Natural killer cell (primary cell): ENCODE measurements around the gene GZMB. TPM values are rescaled to one million over a fixed set of nuclear protein-coding genes. Genes with fewer than 3 reads are reported as not detected.
A peak's percentile ranks its signal among the peaks of the same experiment; 100 is the strongest.

Experiments
- ATAC-seq, 3 donors: fragments of 150-1000 bp in 2 of 3; fragments of 200-7000 bp in 1 of 3; cut with Tn5 transposase; 1 replicate in 1 of 3; 2 replicates in 2 of 3; pipeline ENCODE4 v1.10.0; 2021; ENCODE audit warnings: mild to moderate bottlenecking in 2 of 3, moderate library complexity in 2 of 3
- DNase-seq, 2 donors: peaks; one replicate each; pipeline versions ENCODE4 v3.0.0 to v3.0.0-alpha.2; 2013 to 2021; ENCODE audit warnings: mixed read lengths in 1 of 2
- H3K27ac ChIP-seq: one replicate; pipeline ENCODE4 v1.5.1; 2013; ENCODE audit warnings: mild to moderate bottlenecking, low read length
- H3K27me3 ChIP-seq: one replicate; pipeline ENCODE4 v1.6.1; 2013; ENCODE audit warnings: low read length; ENCODE audit not compliant: control insufficient read depth, insufficient read depth
- H3K36me3 ChIP-seq: one replicate; pipeline ENCODE4 v1.6.1; 2013; ENCODE audit warnings: low read length; ENCODE audit not compliant: control insufficient read depth, insufficient read depth
- H3K4me1 ChIP-seq: one replicate; pipeline ENCODE4 v1.6.1; 2013; ENCODE audit warnings: low read length; ENCODE audit not compliant: control insufficient read depth, insufficient read depth
- H3K4me3 ChIP-seq: one replicate; pipeline ENCODE4 v1.5.1; 2013; ENCODE audit warnings: low read length
- H3K9me3 ChIP-seq: one replicate; pipeline ENCODE4 v1.6.1; 2013; ENCODE audit warnings: low read length; ENCODE audit not compliant: control insufficient read depth, insufficient read depth
- H3K27ac Mint-ChIP-seq, 2 donors: one replicate each; pipeline ENCODE4 v1.8.0; 2022; ENCODE audit warnings: mild to moderate bottlenecking in 2 of 2, mixed read lengths in 2 of 2, moderate library complexity in 1 of 2
- H3K27me3 Mint-ChIP-seq, 2 donors: one replicate each; pipeline ENCODE4 v1.8.0; 2022; ENCODE audit warnings: low read depth in 2 of 2, mixed read lengths in 2 of 2
- H3K36me3 Mint-ChIP-seq: one replicate; pipeline ENCODE4 v1.8.0; 2022; ENCODE audit warnings: mixed read lengths
- H3K4me1 Mint-ChIP-seq, 2 donors: one replicate each; pipeline ENCODE4 v1.8.0; 2022; ENCODE audit warnings: mixed read lengths in 2 of 2
- H3K4me3 Mint-ChIP-seq: one replicate; pipeline ENCODE4 v1.8.0; 2022; ENCODE audit warnings: mild to moderate bottlenecking, moderate library complexity, mixed read lengths
- H3K9me3 Mint-ChIP-seq, 2 donors: one replicate each; pipeline ENCODE4 v1.8.0; 2022; ENCODE audit warnings: mixed read lengths in 2 of 2
- CTCF ChIP-seq: fragments of 200-600 bp; IDR thresholded peaks from one replicate; pipeline ENCODE4 v1.8.0; 2022; ENCODE audit warnings: antibody characterized with exemption
- WGBS: methylation state at CpG from one replicate; pipeline ENCODE4 v1.1.7; 2013; ENCODE audit warnings: missing lambda C conversion rate; ENCODE audit not compliant: insufficient coverage; 5-methylcytosine and 5-hydroxymethylcytosine counted together
- intact Hi-C: fragments of 100-400 bp; cut with micrococcal nuclease; formaldehyde crosslinking; loops from one replicate; pipeline ENCODE4 v1.14.2; 2022
- total RNA-seq, 4 donors: library from RNA; stranded (reverse); fragments of 120-200 nt in 1 of 4; gene quantifications; one replicate each; pipeline versions ENCODE4 v1.2.3 to v1.2.4, GENCODE V29; 2013 to 2022

GZMB gene
- total RNA-seq, 3 donors from 2014 or later (not counting 1 experiment from before 2014, with no cell fraction given): 1,176 to 1,565 (median 1,384) TPM

- Histone ChIP-seq H3K4me1 (peaks cover 47% of the 10 kb centered on the region), H3K9me3 (no peaks in the 10 kb centered on the region), H3K36me3 (no peaks in the 10 kb centered on the region), H3K27ac (peak overlapping the region; percentile 92), H3K4me3 (peak overlapping the region; percentile 79), H3K27me3 (no peaks in the 10 kb centered on the region)
- intact Hi-C loops: loop anchor here (1.0 to 10.0 kb wide), 7 partner anchors 14 to 235 kb away; partner anchors contain the start of genes GZMB and SDR39U1
- DNase-seq (peak; percentile 31 to 50), ATAC-seq (peak; percentile 57 to 73 (median 71))
- peaks cover 87 to 92% of the 10 kb centered on the region in 2 donors for H3K4me1 Mint-ChIP-seq
- peak; percentile 54 for TF ChIP-seq CTCF
- peak overlapping the region; percentile 99 for H3K4me3 Mint-ChIP-seq
- H3K9me3 Mint-ChIP-seq: no peaks in the 10 kb centered on the region
- WGBS: 30% methylated on average over 11 of the region's 12 CpGs
- H3K27me3 Mint-ChIP-seq: no peaks in the 10 kb centered on the region
- H3K27ac Mint-ChIP-seq: peak overlapping the region; percentile 99
- H3K36me3 Mint-ChIP-seq: peaks cover 6% of the 10 kb centered on the region
These were observed 45.4 kb upstream of the GZMB start for GRCh38 chr14:24679248-24679961.

GRCh38 chr14:24678801-24679247, 44.8 kb upstream of the GZMB start:
- Histone ChIP-seq H3K9me3 (no peaks in the 10 kb centered on the region), H3K27me3 (no peaks in the 10 kb centered on the region), H3K27ac (peak overlapping the region; percentile 92), H3K4me3 (peak overlapping the region; percentile 79), H3K4me1 (peaks cover 52% of the 10 kb centered on the region), H3K36me3 (no peaks in the 10 kb centered on the region)
- peak; percentile 65 to 96 for DNase-seq
- peaks cover 87 to 92% of the 10 kb centered on the region in 2 donors for H3K4me1 Mint-ChIP-seq
- no peaks in the 10 kb centered on the region for H3K27me3 Mint-ChIP-seq
- intact Hi-C loops: loop anchor here (1.0 to 10.0 kb wide), 7 partner anchors 14 to 234 kb away; partner anchors contain the start of genes GZMB and SDR39U1
- H3K27ac Mint-ChIP-seq: peak overlapping the region; percentile 99
- no peaks in the 10 kb centered on the region for H3K9me3 Mint-ChIP-seq
- TF ChIP-seq CTCF: peak; percentile 100
- H3K36me3 Mint-ChIP-seq: peaks cover 6% of the 10 kb centered on the region
- H3K4me3 Mint-ChIP-seq: peak overlapping the region; percentile 99
- ATAC-seq: peak; percentile 62 to 89 (median 73)
- 3% methylated on average over 8 of the region's 11 CpGs for WGBS

GRCh38 chr14:24677956-24678355, 44.0 kb upstream of the GZMB start:
- ATAC-seq: no peak
- no peaks in the 10 kb centered on the region for H3K27me3 Mint-ChIP-seq
- peaks cover 6% of the 10 kb centered on the region for H3K36me3 Mint-ChIP-seq
- no peak overlapping the region for H3K4me3 ChIP-seq
- WGBS: 92% methylated on average over 1 of the region's 1 CpG
- no peak for TF ChIP-seq CTCF
- no peaks in the 10 kb centered on the region for H3K27me3 ChIP-seq
- no peak for DNase-seq
- peak overlapping the region; percentile 99 for H3K4me3 Mint-ChIP-seq
- H3K36me3 ChIP-seq: no peaks in the 10 kb centered on the region
- H3K9me3 Mint-ChIP-seq: no peaks in the 10 kb centered on the region
- no peaks in the 10 kb centered on the region for H3K9me3 ChIP-seq
- peaks cover 92 to 94% of the 10 kb centered on the region in 2 donors for H3K4me1 Mint-ChIP-seq
- H3K27ac ChIP-seq: peak overlapping the region; percentile 92
- peaks cover 58% of the 10 kb centered on the region for H3K4me1 ChIP-seq
- H3K27ac Mint-ChIP-seq: peak overlapping the region; percentile 99
- intact Hi-C loops: loop anchor here (1.0 to 10.0 kb wide), 4 partner anchors 13 to 233 kb away; partner anchors contain the start of gene SDR39U1
